ENCODE measurements around the gene UCHL1. TPM values are rescaled to one million over a fixed set of nuclear protein-coding genes. Genes with fewer than 3 reads are reported as not detected.

The UCHL1 gene
- polyA plus RNA-seq, 2 of the 4 experiments (the other 2 are of a cell fraction): 953 to 1,819 TPM

- TF ChIP-seq GATA3 (IDR thresholded peaks at IDR 0.05; ENCODE audit: borderline replicate concordance): peak; percentile 90
- TF ChIP-seq SREBF2 (IDR thresholded peaks at IDR 0.05): no peak
- TF ChIP-seq ESRRA (IDR thresholded peaks at IDR 0.05; ENCODE audit: borderline replicate concordance, low read length): no peak
- no peak for TF ChIP-seq RCOR1 (IDR thresholded peaks at IDR 0.05; ENCODE audit: low read depth, low read length)
- 0 out of 2 replicates have a peak, but pooled peaks have one; percentile 11 for TF ChIP-seq TP53 (CRISPR knock-in tag; IDR thresholded peaks at IDR 0.05)
- TF ChIP-seq MAZ (IDR thresholded peaks at IDR 0.05; ENCODE audit: borderline replicate concordance, low read depth, low read length): no peak
- no peak for TF ChIP-seq HDAC2 (IDR thresholded peaks at IDR 0.05)
- no peak for TF ChIP-seq EHMT2 (IDR thresholded peaks at IDR 0.05; ENCODE audit: low read depth)
- TF ChIP-seq, protein P1, sequence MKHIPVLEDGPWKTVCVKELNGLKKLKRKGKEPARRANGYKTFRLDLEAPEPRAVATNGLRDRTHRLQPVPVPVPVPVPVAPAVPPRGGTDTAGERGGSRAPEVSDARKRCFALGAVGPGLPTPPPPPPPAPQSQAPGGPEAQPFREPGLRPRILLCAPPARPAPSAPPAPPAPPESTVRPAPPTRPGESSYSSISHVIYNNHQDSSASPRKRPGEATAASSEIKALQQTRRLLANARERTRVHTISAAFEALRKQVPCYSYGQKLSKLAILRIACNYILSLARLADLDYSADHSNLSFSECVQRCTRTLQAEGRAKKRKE (CRISPR knock-in tag; IDR thresholded peaks at IDR 0.05; ENCODE audit: low read depth): no peak
- TF ChIP-seq, protein P2, sequence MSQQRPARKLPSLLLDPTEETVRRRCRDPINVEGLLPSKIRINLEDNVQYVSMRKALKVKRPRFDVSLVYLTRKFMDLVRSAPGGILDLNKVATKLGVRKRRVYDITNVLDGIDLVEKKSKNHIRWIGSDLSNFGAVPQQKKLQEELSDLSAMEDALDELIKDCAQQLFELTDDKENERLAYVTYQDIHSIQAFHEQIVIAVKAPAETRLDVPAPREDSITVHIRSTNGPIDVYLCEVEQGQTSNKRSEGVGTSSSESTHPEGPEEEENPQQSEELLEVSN (IDR thresholded peaks at IDR 0.05; ENCODE audit: borderline replicate concordance, low read depth): 0 out of 2 replicates have a peak, but pooled peaks have one; percentile 18
- TF ChIP-seq MYC (IDR thresholded peaks at IDR 0.05; ENCODE audit: borderline replicate concordance, low read length): no peak
- TF ChIP-seq RARB (CRISPR knock-in tag; IDR thresholded peaks at IDR 0.05): no peak
- TF ChIP-seq, protein P3, sequence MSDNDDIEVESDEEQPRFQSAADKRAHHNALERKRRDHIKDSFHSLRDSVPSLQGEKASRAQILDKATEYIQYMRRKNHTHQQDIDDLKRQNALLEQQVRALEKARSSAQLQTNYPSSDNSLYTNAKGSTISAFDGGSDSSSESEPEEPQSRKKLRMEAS (IDR thresholded peaks at IDR 0.05): peak; percentile 47; the same call in 1 of the 2 replicates
- TF ChIP-seq NR3C1 (IDR thresholded peaks at IDR 0.05): no peak
- no peak for TF ChIP-seq MAFK (IDR thresholded peaks at IDR 0.05; ENCODE audit: partially characterized antibody)
- no peak for TF ChIP-seq ZNF302 (CRISPR knock-in tag; IDR thresholded peaks at IDR 0.05)
- no peak for TF ChIP-seq ELK1 (IDR thresholded peaks at IDR 0.05; ENCODE audit: low read depth, low read length)
- TF ChIP-seq BCL3 (IDR thresholded peaks at IDR 0.05): peak; percentile 98
- TF ChIP-seq ZC3H11A (IDR thresholded peaks at IDR 0.05): no peak
- TF ChIP-seq NFE2L2 (conservative IDR thresholded peaks at IDR 0.05; ENCODE audit: low read length): no peak
- TF ChIP-seq JUNB (IDR thresholded peaks at IDR 0.05): no peak
- no peak for TF ChIP-seq FOSL2 (IDR thresholded peaks at IDR 0.05)
- TF ChIP-seq FOSL2 (CRISPR knock-in tag; IDR thresholded peaks at IDR 0.05): no peak
- TF ChIP-seq EHF (CRISPR knock-in tag; IDR thresholded peaks at IDR 0.05): no peak
- TF ChIP-seq FOXS1 (CRISPR knock-in tag; IDR thresholded peaks at IDR 0.05): no peak
- no peak for TF ChIP-seq NPAS2 (CRISPR knock-in tag; IDR thresholded peaks at IDR 0.05; ENCODE audit: borderline replicate concordance)
Measured at GRCh38 chr4:41256740-41257256, at the start of gene UCHL1 (continued).

DNA sequence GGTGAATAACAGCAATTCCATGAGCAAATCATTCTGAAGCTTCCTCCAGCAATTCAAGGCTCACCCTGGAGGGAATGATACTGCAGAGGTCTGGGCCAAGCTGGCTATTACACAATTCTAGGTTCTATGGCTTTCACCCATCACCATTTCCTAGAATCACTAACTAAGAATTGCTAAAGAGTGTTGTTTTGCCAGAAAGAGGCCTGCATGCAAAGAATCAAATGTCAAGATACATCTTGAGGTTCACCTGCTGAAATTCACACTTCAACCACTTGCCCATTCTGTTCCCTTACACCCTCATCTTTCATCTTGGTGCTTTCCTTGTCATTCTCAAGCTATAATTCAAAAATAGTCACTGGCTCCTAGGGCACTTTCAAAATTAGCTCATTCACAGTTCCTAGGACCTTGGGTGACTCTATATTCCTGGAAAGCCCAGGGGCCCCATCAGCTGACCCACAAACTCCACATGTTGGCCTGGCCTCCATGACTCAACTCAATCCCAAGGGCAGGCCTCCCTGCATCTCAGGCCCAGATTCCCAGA is 49.4 kb upstream of the UCHL1 start:
- Histone ChIP-seq H3K27ac (no peak overlapping the region), H3K4me1 (peaks cover 28% of the 10 kb centered on the region), H3K9me3 (no peaks in the 10 kb centered on the region), H3K4me3 (no peak overlapping the region), H3K4me2 (no peak overlapping the region)
- ATAC-seq (no peak), DNase-seq (ENCODE audit: low read depth in 1 of 2, low spot score in 1 of 2) (no peak), FAIRE-seq (no peak)
- POLR2A ChIA-PET: no interaction called here
- CTCF ChIA-PET: interaction anchor here (0.5 to 1.6 kb wide), 5 partner anchors 8 to 299 kb away, joined by 3 to 5 read pairs (median 3); no protein-coding TSS in a partner anchor
- TF ChIP-seq CBX2 (IDR thresholded peaks at IDR 0.05; ENCODE audit: borderline replicate concordance, low read depth): no peak
- TF ChIP-seq, protein P4, sequence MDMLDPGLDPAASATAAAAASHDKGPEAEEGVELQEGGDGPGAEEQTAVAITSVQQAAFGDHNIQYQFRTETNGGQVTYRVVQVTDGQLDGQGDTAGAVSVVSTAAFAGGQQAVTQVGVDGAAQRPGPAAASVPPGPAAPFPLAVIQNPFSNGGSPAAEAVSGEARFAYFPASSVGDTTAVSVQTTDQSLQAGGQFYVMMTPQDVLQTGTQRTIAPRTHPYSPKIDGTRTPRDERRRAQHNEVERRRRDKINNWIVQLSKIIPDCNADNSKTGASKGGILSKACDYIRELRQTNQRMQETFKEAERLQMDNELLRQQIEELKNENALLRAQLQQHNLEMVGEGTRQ (IDR thresholded peaks at IDR 0.05): no peak
- TF ChIP-seq HES2 (IDR thresholded peaks at IDR 0.05): no peak
- TF ChIP-seq REST (IDR thresholded peaks at IDR 0.05): no peak
- no peak for TF ChIP-seq NFE2L2 (conservative IDR thresholded peaks at IDR 0.05; ENCODE audit: low read length)
- TF ChIP-seq EHF (CRISPR knock-in tag; IDR thresholded peaks at IDR 0.05): no peak
- no peak for TF ChIP-seq FOSB (CRISPR knock-in tag; IDR thresholded peaks at IDR 0.05)
- TF ChIP-seq TFCP2L1 (CRISPR knock-in tag; IDR thresholded peaks at IDR 0.05): no peak
- no peak for TF ChIP-seq SREBF2 (IDR thresholded peaks at IDR 0.05)
